OCI-LY7 (cell line): Measurements from ENCODE around the gene FOXD4L3.
"Not testable (repeated sequence)": the region's sequence is repeated elsewhere in the genome, so short reads cannot be mapped to it uniquely, and the experiment has no call there.

ENCODE experiments used
- CTCF ChIP-seq: fragments of 200-600 bp; sonication (generic); conservative IDR thresholded peaks from 2 replicates; pipeline ENCODE4 v1.5.1; 2014; ENCODE audit warnings: mild to moderate bottlenecking, antibody characterized with exemption, low read length, moderate library complexity, mixed read lengths
- EZH2phosphoT487 ChIP-seq: fragments of 200-600 bp; sonication (generic); IDR thresholded peaks from 2 replicates; pipeline ENCODE4 v1.6.1; 2018; ENCODE audit warnings: low read depth, borderline replicate concordance, mild to moderate bottlenecking, mixed run types, antibody characterized with exemption, low read length, moderate library complexity, mixed read lengths

- TF ChIP-seq CTCF, EZH2phosphoT487: not testable (repeated sequence)
These were observed 3.1 kb downstream of the FOXD4L3 start for GRCh38 chr9:68305680-68306285.
